ENCODE data around the gene LAMC1.

Gene LAMC1

DNA sequence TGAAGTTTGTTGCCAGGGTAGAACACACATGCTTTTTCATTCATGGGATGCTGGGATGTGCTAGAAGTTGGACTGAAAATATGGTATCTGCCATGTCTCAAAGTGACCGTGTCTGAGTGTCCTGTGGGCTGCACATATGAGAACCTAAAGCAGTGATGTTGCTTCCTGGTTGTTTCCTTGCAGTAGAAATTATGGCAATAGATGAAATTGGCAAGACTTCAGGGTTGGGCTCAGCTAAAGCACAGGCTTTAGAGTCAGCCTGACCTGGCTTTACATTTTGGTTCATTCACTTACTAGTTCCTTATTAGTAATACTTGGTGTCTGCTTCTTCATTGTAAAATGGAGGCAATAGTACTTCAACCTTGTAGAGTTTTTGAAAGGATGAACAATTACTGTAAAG, 165.0 kb downstream of the LAMC1 start:
- H3K27me3 ChIP-seq (ENCODE audit: insufficient read depth, low read depth), result no peaks in the 10 kb centered on the region
- no peak overlapping the region for H3K4me3 ChIP-seq (IDR thresholded peaks at IDR 0.05; ENCODE audit: insufficient read depth, low read depth, low read length)
- TF ChIP-seq, protein P1, sequence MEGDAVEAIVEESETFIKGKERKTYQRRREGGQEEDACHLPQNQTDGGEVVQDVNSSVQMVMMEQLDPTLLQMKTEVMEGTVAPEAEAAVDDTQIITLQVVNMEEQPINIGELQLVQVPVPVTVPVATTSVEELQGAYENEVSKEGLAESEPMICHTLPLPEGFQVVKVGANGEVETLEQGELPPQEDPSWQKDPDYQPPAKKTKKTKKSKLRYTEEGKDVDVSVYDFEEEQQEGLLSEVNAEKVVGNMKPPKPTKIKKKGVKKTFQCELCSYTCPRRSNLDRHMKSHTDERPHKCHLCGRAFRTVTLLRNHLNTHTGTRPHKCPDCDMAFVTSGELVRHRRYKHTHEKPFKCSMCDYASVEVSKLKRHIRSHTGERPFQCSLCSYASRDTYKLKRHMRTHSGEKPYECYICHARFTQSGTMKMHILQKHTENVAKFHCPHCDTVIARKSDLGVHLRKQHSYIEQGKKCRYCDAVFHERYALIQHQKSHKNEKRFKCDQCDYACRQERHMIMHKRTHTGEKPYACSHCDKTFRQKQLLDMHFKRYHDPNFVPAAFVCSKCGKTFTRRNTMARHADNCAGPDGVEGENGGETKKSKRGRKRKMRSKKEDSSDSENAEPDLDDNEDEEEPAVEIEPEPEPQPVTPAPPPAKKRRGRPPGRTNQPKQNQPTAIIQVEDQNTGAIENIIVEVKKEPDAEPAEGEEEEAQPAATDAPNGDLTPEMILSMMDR (conservative IDR thresholded peaks at IDR 0.05; ENCODE audit: low read depth, low read length), result no peak
- H3K79me2 ChIP-seq (ENCODE audit: insufficient read depth, low read depth), result no peaks in the 10 kb centered on the region
- no peak overlapping the region for H3K27ac ChIP-seq
- H3K9ac ChIP-seq, result no peak overlapping the region
- no peak overlapping the region for H3K4me2 ChIP-seq
- no peak overlapping the region for H2AFZ ChIP-seq (ENCODE audit: low read depth)
- no peaks in the 10 kb centered on the region for H3K36me3 ChIP-seq (ENCODE audit: insufficient read depth)
- H3K4me1 ChIP-seq (ENCODE audit: low read depth, poor library complexity, severe bottlenecking), result no peaks in the 10 kb centered on the region
- no peaks in the 10 kb centered on the region for H4K20me1 ChIP-seq (ENCODE audit: insufficient read depth)

DNA sequence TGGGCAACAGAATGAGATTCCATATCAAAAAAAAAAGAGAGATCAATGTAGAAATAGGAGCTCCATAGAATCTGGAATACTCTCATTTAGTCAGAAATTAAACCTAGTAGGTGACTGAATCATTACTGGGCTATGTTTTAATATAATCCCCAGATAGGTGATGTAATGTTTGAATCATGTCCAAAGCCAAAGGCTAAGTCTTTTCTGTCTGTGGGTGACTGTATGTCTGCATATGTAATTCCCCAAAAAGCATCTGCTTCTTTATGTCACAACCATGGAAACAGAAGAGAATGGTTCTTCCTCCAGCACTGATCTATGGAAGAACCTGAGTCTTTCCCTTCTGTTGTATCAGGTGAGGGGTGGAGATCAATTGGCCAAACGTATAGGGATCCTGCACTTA, 168.6 kb downstream of the LAMC1 start:
- TF ChIP-seq, protein P1 (conservative IDR thresholded peaks at IDR 0.05; ENCODE audit: low read depth, low read length), result no peak

DNA sequence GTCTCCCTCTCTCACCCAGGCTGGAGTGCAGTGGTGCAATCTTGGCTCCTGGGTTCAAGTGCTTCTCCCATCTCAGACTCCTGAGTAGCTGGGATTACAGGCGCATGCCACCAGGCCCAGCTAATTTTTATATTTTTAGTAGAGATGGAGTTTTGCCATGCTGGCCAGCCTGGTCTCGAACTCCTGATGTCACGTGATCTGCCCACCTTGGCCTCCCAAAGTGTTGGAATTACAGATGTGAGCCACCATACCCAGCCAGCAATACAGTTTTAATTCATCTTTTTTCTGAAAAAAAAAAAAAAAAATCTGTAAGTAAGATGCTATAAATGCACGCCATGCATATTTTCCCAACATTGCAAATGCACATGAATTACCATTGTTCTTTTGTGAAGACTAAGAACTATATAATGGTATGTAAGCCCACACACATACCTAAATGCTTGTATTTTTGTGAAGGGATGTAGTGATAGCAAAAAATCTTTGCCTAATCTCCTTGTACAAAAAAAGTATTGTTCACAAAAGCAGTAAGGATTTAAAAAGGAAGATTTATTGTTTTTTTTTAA, 170.8 kb downstream of the LAMC1 start:
- Histone ChIP-seq H3K9ac (no peak overlapping the region), H3K4me1 (ENCODE audit: low read depth, poor library complexity, severe bottlenecking) (peaks cover 28% of the 10 kb centered on the region), H3K4me2 (peak overlapping the region; percentile 58), H3K4me3 (IDR thresholded peaks at IDR 0.05; ENCODE audit: insufficient read depth, low read depth, low read length) (no peak overlapping the region), H3K27ac (no peak overlapping the region), H4K20me1 (ENCODE audit: insufficient read depth) (no peaks in the 10 kb centered on the region), H3K27me3 (ENCODE audit: insufficient read depth, low read depth) (no peaks in the 10 kb centered on the region), H3K79me2 (ENCODE audit: insufficient read depth, low read depth) (no peaks in the 10 kb centered on the region), H3K36me3 (ENCODE audit: insufficient read depth) (no peaks in the 10 kb centered on the region), H2AFZ (ENCODE audit: low read depth) (no peak overlapping the region)
- TF ChIP-seq, protein P1 (conservative IDR thresholded peaks at IDR 0.05; ENCODE audit: low read depth, low read length), result no peak

More for the DNA sequence above, 168.6 kb downstream of the LAMC1 start:
- no peak overlapping the region for H3K4me2 ChIP-seq
- no peak overlapping the region for H3K9ac ChIP-seq
- peaks cover 28% of the 10 kb centered on the region for H3K4me1 ChIP-seq (ENCODE audit: low read depth, poor library complexity, severe bottlenecking)
- H2AFZ ChIP-seq (ENCODE audit: low read depth), result no peak overlapping the region
- H3K27me3 ChIP-seq (ENCODE audit: insufficient read depth, low read depth), result no peaks in the 10 kb centered on the region
- no peak overlapping the region for H3K27ac ChIP-seq
- no peak overlapping the region for H3K4me3 ChIP-seq (IDR thresholded peaks at IDR 0.05; ENCODE audit: insufficient read depth, low read depth, low read length)
- H4K20me1 ChIP-seq (ENCODE audit: insufficient read depth), result no peaks in the 10 kb centered on the region
- H3K36me3 ChIP-seq (ENCODE audit: insufficient read depth), result no peaks in the 10 kb centered on the region
- no peaks in the 10 kb centered on the region for H3K79me2 ChIP-seq (ENCODE audit: insufficient read depth, low read depth)

DNA sequence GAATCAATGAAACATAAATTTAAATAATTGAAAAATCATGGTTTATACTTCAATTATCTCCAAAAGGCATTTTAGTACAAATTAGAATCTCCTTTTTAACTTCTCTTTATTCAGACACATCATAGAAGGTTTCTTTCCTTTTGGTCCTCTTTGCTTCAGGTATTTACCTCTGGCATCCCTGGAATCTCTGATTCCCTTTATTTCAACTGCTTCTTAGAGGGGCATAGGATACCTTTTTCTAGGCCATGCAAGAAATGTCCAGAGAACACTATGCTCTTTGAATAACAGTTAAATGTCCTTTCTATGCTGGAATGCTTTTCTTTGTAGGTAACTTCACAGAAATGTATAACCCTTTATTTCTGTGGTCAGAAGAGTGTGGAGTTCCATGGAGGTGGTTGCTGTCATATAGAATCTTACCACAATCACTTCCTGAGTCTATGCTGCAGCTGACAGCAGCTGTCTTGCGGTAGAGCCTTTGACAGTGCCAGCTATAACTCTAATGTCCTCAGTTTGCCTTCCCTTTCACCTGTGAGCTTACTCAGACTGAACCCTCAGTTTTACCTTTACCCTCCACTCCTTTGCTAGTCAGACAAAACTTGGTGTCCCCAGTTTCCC, 171.4 kb downstream of the LAMC1 start:
- H3K9ac ChIP-seq, result no peak overlapping the region
- no peaks in the 10 kb centered on the region for H3K36me3 ChIP-seq (ENCODE audit: insufficient read depth)
- H3K4me1 ChIP-seq (ENCODE audit: low read depth, poor library complexity, severe bottlenecking), result peaks cover 28% of the 10 kb centered on the region
- peak overlapping the region; percentile 58 for H3K4me2 ChIP-seq
- no peaks in the 10 kb centered on the region for H3K79me2 ChIP-seq (ENCODE audit: insufficient read depth, low read depth)
- H3K27ac ChIP-seq, result peak overlapping the region; percentile 30; the same call in 1 of the 2 replicates
- TF ChIP-seq, protein P1 (conservative IDR thresholded peaks at IDR 0.05; ENCODE audit: low read depth, low read length), result no peak
- no peaks in the 10 kb centered on the region for H3K27me3 ChIP-seq (ENCODE audit: insufficient read depth, low read depth)
- no peaks in the 10 kb centered on the region for H4K20me1 ChIP-seq (ENCODE audit: insufficient read depth)
- peak overlapping the region; percentile 2; the same call in 1 of the 2 replicates for H2AFZ ChIP-seq (ENCODE audit: low read depth)
- peak overlapping the region; percentile 77 for H3K4me3 ChIP-seq (IDR thresholded peaks at IDR 0.05; ENCODE audit: insufficient read depth, low read depth, low read length)
